ENCODE results near the gene RAD51B. TPM values are rescaled to one million over a fixed set of nuclear protein-coding genes. Genes with fewer than 3 reads are reported as not detected.

Gene RAD51B
- 10 to 100 TPM; 22.8 to 33.8 TPM for total RNA-seq
- 13.4 TPM for polyA plus RNA-seq (2013, experiment 1 of 2)
- 14.8 TPM for polyA plus RNA-seq (2013, experiment 2 of 2)
- long read RNA-seq, experiment 1: 0 reads
- long read RNA-seq, experiment 2, partial matches to known transcripts: 0 of 19 reads
- long read RNA-seq, experiment 2, other reads (novel, unspliced or antisense): 18 of 19 reads
- long read RNA-seq, experiment 3, partial matches to known transcripts: 2 of 7 reads
- long read RNA-seq, experiment 3, other reads (novel, unspliced or antisense): 3 of 7 reads
- long read RNA-seq, experiment 4, partial matches to known transcripts: 1 of 3 reads
- long read RNA-seq, experiment 4, other reads (novel, unspliced or antisense): 2 of 3 reads

- TF ChIP-seq CTCF (conservative IDR thresholded peaks at IDR 0.05): no peak
- Mint-ChIP-seq H3K4me1 (peaks cover 20% of the 10 kb centered on the region), H3K27me3 (ENCODE audit: insufficient read depth) (no peaks in the 10 kb centered on the region), H3K9me3 (no peaks in the 10 kb centered on the region), H3K4me3 (peak within 1 kb of the TSS; percentile 99), H3K36me3 (ENCODE audit: low read depth) (no peaks in the 10 kb centered on the region), H3K27ac (peak within 1 kb of the TSS; percentile 100)
- peak within 1 kb of the TSS; percentile 95 for H3K4me3 ChIP-seq (ENCODE audit: low read length)
- no peak within 1 kb of the TSS for H3K27ac ChIP-seq (ENCODE audit: low read depth, low read length)
- no peaks in the 10 kb centered on the region for H3K27me3 ChIP-seq (ENCODE audit: control insufficient read depth, insufficient read depth, low read length, poor library complexity, severe bottlenecking)
- peak; percentile 95 for DNase-seq
- H3K9ac ChIP-seq (ENCODE audit: extremely low read depth, low read length, poor library complexity, severe bottlenecking): peak within 1 kb of the TSS; percentile 97
- peaks cover 3% of the 10 kb centered on the region for H3K4me1 ChIP-seq (ENCODE audit: control insufficient read depth, insufficient read depth, low read length)
- H3K36me3 ChIP-seq (ENCODE audit: control insufficient read depth, insufficient read depth, low read length): no peaks in the 10 kb centered on the region
- WGBS, 2 experiments (ENCODE audit: insufficient coverage in 1 of 2, insufficient read length in 1 of 2): 2 to 4% methylated on average over 12 to 30 of the region's 30 CpGs
- no peaks in the 10 kb centered on the region for H3K9me3 ChIP-seq (ENCODE audit: control insufficient read depth, low read length)
Measured at GRCh38 chr14:67819563-67820421, at the start of gene RAD51B. Gene RAD51B, plus strand, starts transcription at chr14:67819779.

GRCh38 chr14:67773844-67774377, 45.7 kb upstream of the RAD51B start:
- Mint-ChIP-seq H3K36me3 (ENCODE audit: low read depth) (peaks cover 83% of the 10 kb centered on the region), H3K27me3 (ENCODE audit: insufficient read depth) (no peaks in the 10 kb centered on the region), H3K4me3 (no peak overlapping the region), H3K9me3 (no peaks in the 10 kb centered on the region), H3K27ac (no peak overlapping the region), H3K4me1 (no peaks in the 10 kb centered on the region)
- TF ChIP-seq CTCF (conservative IDR thresholded peaks at IDR 0.05): no peak
- Histone ChIP-seq H3K36me3 (ENCODE audit: control insufficient read depth, insufficient read depth, low read length) (peaks cover 94% of the 10 kb centered on the region), H3K4me1 (ENCODE audit: control insufficient read depth, insufficient read depth, low read length) (no peaks in the 10 kb centered on the region), H3K27ac (ENCODE audit: low read depth, low read length) (no peak overlapping the region), H3K9me3 (ENCODE audit: control insufficient read depth, low read length) (no peaks in the 10 kb centered on the region), H3K4me3 (ENCODE audit: low read length) (no peak overlapping the region), H3K27me3 (ENCODE audit: control insufficient read depth, insufficient read depth, low read length, poor library complexity, severe bottlenecking) (no peaks in the 10 kb centered on the region), H3K9ac (ENCODE audit: extremely low read depth, low read length, poor library complexity, severe bottlenecking) (no peak overlapping the region)
- no peak for DNase-seq
- 83 to 96% methylated on average over 4 to 5 of the region's 5 CpGs for WGBS, 2 experiments (ENCODE audit: insufficient coverage in 1 of 2, insufficient read length in 1 of 2)

- DNase-seq: no peak
- no peak overlapping the region for H3K27ac Mint-ChIP-seq
- TF ChIP-seq CTCF (conservative IDR thresholded peaks at IDR 0.05): no peak
- Histone ChIP-seq H3K9me3 (ENCODE audit: control insufficient read depth, low read length) (no peaks in the 10 kb centered on the region), H3K36me3 (ENCODE audit: control insufficient read depth, insufficient read depth, low read length) (peaks cover 87% of the 10 kb centered on the region), H3K27ac (ENCODE audit: low read depth, low read length) (no peak overlapping the region), H3K4me1 (ENCODE audit: control insufficient read depth, insufficient read depth, low read length) (no peaks in the 10 kb centered on the region), H3K27me3 (ENCODE audit: control insufficient read depth, insufficient read depth, low read length, poor library complexity, severe bottlenecking) (no peaks in the 10 kb centered on the region), H3K4me3 (ENCODE audit: low read length) (no peak overlapping the region), H3K9ac (ENCODE audit: extremely low read depth, low read length, poor library complexity, severe bottlenecking) (no peak overlapping the region)
- H3K27me3 Mint-ChIP-seq (ENCODE audit: insufficient read depth): no peaks in the 10 kb centered on the region
- H3K4me3 Mint-ChIP-seq: no peak overlapping the region
- peaks cover 82% of the 10 kb centered on the region for H3K36me3 Mint-ChIP-seq (ENCODE audit: low read depth)
- H3K4me1 Mint-ChIP-seq: no peaks in the 10 kb centered on the region
- 80 to 90% methylated on average over 3 to 4 of the region's 4 CpGs for WGBS, 2 experiments (ENCODE audit: insufficient coverage in 1 of 2, insufficient read length in 1 of 2)
- no peaks in the 10 kb centered on the region for H3K9me3 Mint-ChIP-seq
Measured at GRCh38 chr14:67776653-67777322, 42.8 kb upstream of the RAD51B start.

All from endodermal cell (in vitro differentiated cells).